NOMO-1 treated with DMSO at 0.1 percent for 48 hours (cell line): ENCODE results near the gene ANKRD13B.

ENCODE experiments used
- DNase-seq: peaks from one replicate; lab custom pipeline; 2025; ENCODE audit not compliant: unreplicated experiment; lab: John Stamatoyannopoulos, UW

Gene ANKRD13B

GRCh38 chr17:29568331-29569244, 24.3 kb upstream of the ANKRD13B start, which contains the start of gene TP53I13:
TSS of gene TP53I13 (plus strand) at chr17:29568701. CDS start at chr17:29568759, 58 bp downstream.
- DNase-seq, result peak; percentile 74

- no peak for DNase-seq
Observed at GRCh38 chr17:29569245-29569950, 23.5 kb upstream of the ANKRD13B start.

GRCh38 chr17:29570521-29570920, 22.4 kb upstream of the ANKRD13B start:
- DNase-seq, result no peak

- no peak for DNase-seq
Observed at GRCh38 chr17:29571486-29571882, 21.4 kb upstream of the ANKRD13B start.

- DNase-seq, result no peak
Observed at GRCh38 chr17:29571883-29572681, 20.9 kb upstream of the ANKRD13B start.

GRCh38 chr17:29572691-29573557, 20.0 kb upstream of the ANKRD13B start:
- DNase-seq, result no peak

GRCh38 chr17:29573558-29573869, 19.4 kb upstream of the ANKRD13B start:
- DNase-seq, result no peak

- no peak for DNase-seq
Observed at GRCh38 chr17:29573871-29574731, 18.8 kb upstream of the ANKRD13B start.

GRCh38 chr17:29574732-29575510, 18.0 kb upstream of the ANKRD13B start:
- no peak for DNase-seq

GRCh38 chr17:29575511-29576213, 17.3 kb upstream of the ANKRD13B start:
- no peak for DNase-seq

GRCh38 chr17:29576214-29577000, 16.5 kb upstream of the ANKRD13B start:
- DNase-seq, result no peak

- DNase-seq, result no peak
Observed at GRCh38 chr17:29577001-29577370, 15.9 kb upstream of the ANKRD13B start.

GRCh38 chr17:29577385-29578211, 15.3 kb upstream of the ANKRD13B start:
- DNase-seq, result no peak

- no peak for DNase-seq
Observed at GRCh38 chr17:29578626-29579485, 14.1 kb upstream of the ANKRD13B start.

- DNase-seq, result peak; percentile 82
Observed at GRCh38 chr17:29579866-29580771, 12.8 kb upstream of the ANKRD13B start.
